ENCODE measurements around the gene YIPF7.

GRCh38 chr4:44661940-44662622 lies 10.7 kb upstream of the YIPF7 start:
- TF ChIP-seq CTCF (tag by site-specific recombination; IDR thresholded peaks at IDR 0.05), result no peak
- TF ChIP-seq TSHZ1 (tag by site-specific recombination; IDR thresholded peaks at IDR 0.05; ENCODE audit: borderline replicate concordance), result no peak
- no peak for TF ChIP-seq ZNF354C (tag by site-specific recombination; IDR thresholded peaks at IDR 0.05; ENCODE audit: borderline replicate concordance, low read depth)
- TF ChIP-seq REST (tag by site-specific recombination; IDR thresholded peaks at IDR 0.05), result no peak
- TF ChIP-seq ZNF692 (tag by site-specific recombination; IDR thresholded peaks at IDR 0.05), result no peak
- no peak for TF ChIP-seq ZNF24 (tag by site-specific recombination; IDR thresholded peaks at IDR 0.05)
- TF ChIP-seq ZNF274 (IDR thresholded peaks at IDR 0.05; ENCODE audit: low read length), result no peak
- no peak for TF ChIP-seq ZNF274 (tag by site-specific recombination; IDR thresholded peaks at IDR 0.05; ENCODE audit: borderline replicate concordance)
- no peak for TF ChIP-seq ZNF623 (tag by site-specific recombination; IDR thresholded peaks at IDR 0.05)
- TF ChIP-seq PRDM10 (tag by site-specific recombination; IDR thresholded peaks at IDR 0.05), result no peak
- TF ChIP-seq ZNF449 (tag by site-specific recombination; IDR thresholded peaks at IDR 0.05), result no peak
- TF ChIP-seq ZNF792 (tag by site-specific recombination; IDR thresholded peaks at IDR 0.05), result no peak
- no peak for TF ChIP-seq ZNF843 (tag by site-specific recombination; IDR thresholded peaks at IDR 0.05)
